ENCODE results near the gene HTR1B. TPM values are rescaled to one million over a fixed set of nuclear protein-coding genes. Genes with fewer than 3 reads are reported as not detected.

Gene HTR1B
- total and polyA plus RNA-seq, 9 of the 15 experiments (the other 6 are each of a cell fraction or from before 2014, with no cell fraction given): not detected

DNA sequence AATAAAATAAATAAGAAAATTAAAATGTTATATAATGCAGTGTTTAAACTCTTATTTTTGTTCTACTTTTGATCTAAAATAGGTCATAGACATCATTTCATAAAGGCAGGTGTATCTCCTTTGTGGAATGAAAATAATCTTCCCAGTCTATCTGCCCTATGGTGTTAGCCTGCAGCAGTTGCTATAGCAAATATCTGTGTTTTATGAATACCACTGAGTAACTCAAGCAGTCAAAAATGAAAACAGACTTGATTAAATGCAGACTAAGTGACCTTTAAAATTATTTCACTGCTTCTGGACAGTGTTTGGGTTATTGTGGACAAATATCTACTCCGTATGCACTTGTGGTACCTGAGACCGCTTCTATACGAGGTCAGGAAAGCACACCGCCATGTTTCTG, 11.8 kb downstream of the HTR1B start (continued):
- TF ChIP-seq, protein P1, sequence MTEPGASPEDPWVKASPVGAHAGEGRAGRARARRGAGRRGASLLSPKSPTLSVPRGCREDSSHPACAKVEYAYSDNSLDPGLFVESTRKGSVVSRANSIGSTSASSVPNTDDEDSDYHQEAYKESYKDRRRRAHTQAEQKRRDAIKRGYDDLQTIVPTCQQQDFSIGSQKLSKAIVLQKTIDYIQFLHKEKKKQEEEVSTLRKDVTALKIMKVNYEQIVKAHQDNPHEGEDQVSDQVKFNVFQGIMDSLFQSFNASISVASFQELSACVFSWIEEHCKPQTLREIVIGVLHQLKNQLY (CRISPR knock-in tag; conservative IDR thresholded peaks at IDR 0.05): no peak
- no peak for TF ChIP-seq PHF8 (IDR thresholded peaks at IDR 0.05; ENCODE audit: borderline replicate concordance, low read length)
- TF ChIP-seq, protein P2, sequence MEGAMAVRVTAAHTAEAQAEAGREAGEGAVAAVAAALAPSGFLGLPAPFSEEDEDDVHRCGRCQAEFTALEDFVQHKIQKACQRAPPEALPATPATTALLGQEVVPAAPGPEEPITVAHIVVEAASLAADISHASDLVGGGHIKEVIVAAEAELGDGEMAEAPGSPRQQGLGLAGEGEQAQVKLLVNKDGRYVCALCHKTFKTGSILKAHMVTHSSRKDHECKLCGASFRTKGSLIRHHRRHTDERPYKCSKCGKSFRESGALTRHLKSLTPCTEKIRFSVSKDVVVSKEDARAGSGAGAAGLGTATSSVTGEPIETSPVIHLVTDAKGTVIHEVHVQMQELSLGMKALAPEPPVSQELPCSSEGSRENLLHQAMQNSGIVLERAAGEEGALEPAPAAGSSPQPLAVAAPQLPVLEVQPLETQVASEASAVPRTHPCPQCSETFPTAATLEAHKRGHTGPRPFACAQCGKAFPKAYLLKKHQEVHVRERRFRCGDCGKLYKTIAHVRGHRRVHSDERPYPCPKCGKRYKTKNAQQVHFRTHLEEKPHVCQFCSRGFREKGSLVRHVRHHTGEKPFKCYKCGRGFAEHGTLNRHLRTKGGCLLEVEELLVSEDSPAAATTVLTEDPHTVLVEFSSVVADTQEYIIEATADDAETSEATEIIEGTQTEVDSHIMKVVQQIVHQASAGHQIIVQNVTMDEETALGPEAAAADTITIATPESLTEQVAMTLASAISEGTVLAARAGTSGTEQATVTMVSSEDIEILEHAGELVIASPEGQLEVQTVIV (CRISPR knock-in tag; IDR thresholded peaks at IDR 0.05; ENCODE audit: borderline replicate concordance): no peak

DNA sequence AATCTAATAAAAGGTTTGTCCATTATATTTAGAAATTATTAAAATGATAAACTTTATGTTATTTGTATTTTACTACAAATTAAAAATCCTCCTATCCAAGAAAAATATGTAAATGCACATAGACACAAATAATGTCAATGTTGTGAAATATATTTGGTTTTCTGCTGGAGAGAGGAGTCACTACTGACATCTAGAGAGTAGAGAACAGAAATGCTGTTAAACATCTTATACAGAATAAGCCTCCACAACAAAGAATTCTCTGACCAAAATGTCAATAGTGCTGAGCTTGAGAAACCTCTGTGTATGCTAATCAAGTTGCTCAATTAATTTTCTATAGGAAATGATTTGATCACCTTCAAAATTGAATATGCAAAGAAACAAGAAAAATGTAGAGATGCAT, 12.4 kb downstream of the HTR1B start:
- FAIRE-seq (no peak), DNase-seq (ENCODE audit: extremely low read depth in 1 of 4, low spot score in 3 of 4) (no peak), ATAC-seq (no peak)
- no peaks in the 10 kb centered on the region for H3K4me1 ChIP-seq (replicated peaks in 1 of 2; ENCODE audit: control insufficient read depth in 2 of 2, insufficient read depth in 2 of 2, low read length in 2 of 2)
- H3K36me3 ChIP-seq (ENCODE audit: control insufficient read depth, insufficient read depth, low read length): no peaks in the 10 kb centered on the region
- no peak for TF ChIP-seq GTF2F1 (IDR thresholded peaks at IDR 0.05; ENCODE audit: low read depth, low read length)
- no peak for TF ChIP-seq ASH1L (IDR thresholded peaks at IDR 0.05; ENCODE audit: borderline replicate concordance, low read depth, partially characterized antibody)
- no peak overlapping the region for H3K9ac ChIP-seq (ENCODE audit: insufficient read depth in 1 of 2, low read depth in 2 of 2, low read length in 2 of 2)
- H3K79me2 ChIP-seq (ENCODE audit: control insufficient read depth, insufficient read depth, low read length): no peaks in the 10 kb centered on the region
- intact Hi-C loops (cut with micrococcal nuclease) (no loop called here), in situ Hi-C loops (cut with MboI) (loop anchor here (25.0 kb wide), 1 partner anchor 1514 kb away; no protein-coding TSS in a partner anchor)
- no peak overlapping the region for H3K4me3 ChIP-seq
- POLR2A ChIA-PET: no interaction called here
- no peak overlapping the region for H2AFZ ChIP-seq (ENCODE audit: low read depth, low read length)
- H3K4me2 ChIP-seq (ENCODE audit: insufficient read depth, low read length): no peak overlapping the region
- CTCF ChIA-PET (ENCODE audit: low intra/inter-chr PET ratio): no interaction called here
- no peak overlapping the region for H3K27ac ChIP-seq (ENCODE audit: extremely low read depth, low read depth, low read length)
- H4K20me1 ChIP-seq (replicated peaks; ENCODE audit: control insufficient read depth, insufficient read depth, low read length): no peaks in the 10 kb centered on the region
- H3K9me1 ChIP-seq (ENCODE audit: control insufficient read depth, insufficient read depth, low read length): no peaks in the 10 kb centered on the region
- no peaks in the 10 kb centered on the region for H3K27me3 ChIP-seq (ENCODE audit: control insufficient read depth in 2 of 2, insufficient read depth in 2 of 2, low read length in 2 of 2)
- H3K9me3 ChIP-seq (replicated peaks; ENCODE audit: control insufficient read depth, insufficient read depth, low read depth, low read length): no peaks in the 10 kb centered on the region
- no TSS peak for BruUV-seq (replicated peaks)
